IPS-18c (cell line): Measurements from ENCODE around the gene CZIB.
A peak's percentile ranks its signal among the peaks of the same experiment; 100 is the strongest.
"Not testable (repeated sequence)": the region's sequence is repeated elsewhere in the genome, so short reads cannot be mapped to it uniquely, and the experiment has no call there.

Experiments used
- H3K4me3 ChIP-seq: 2 replicates; pipeline ENCODE4 v1.7.0; 2013; ENCODE audit warnings: low read depth, mild to moderate bottlenecking, low read length, moderate library complexity; ENCODE audit not compliant: insufficient read depth
- H3K9me3 ChIP-seq: one replicate; pipeline ENCODE4 v1.6.1; 2013; ENCODE audit warnings: mild to moderate bottlenecking, low read length, moderate library complexity; ENCODE audit not compliant: control insufficient read depth, insufficient read depth

Gene CZIB

GRCh38 chr1:53246261-53247134 lies 26.1 kb upstream of the CZIB start:
- H3K4me3 ChIP-seq: no peak overlapping the region

GRCh38 chr1:53244141-53244540 lies 23.7 kb upstream of the CZIB start:
- Histone ChIP-seq H3K9me3 (no peaks in the 10 kb centered on the region), H3K4me3 (no peak overlapping the region)

More at GRCh38 chr1:53246261-53247134, 26.1 kb upstream of the CZIB start:
- no peaks in the 10 kb centered on the region for H3K9me3 ChIP-seq

- no peak overlapping the region for H3K4me3 ChIP-seq
- no peaks in the 10 kb centered on the region for H3K9me3 ChIP-seq
These were observed 21.9 kb upstream of the CZIB start for GRCh38 chr1:53242381-53242780.

- Histone ChIP-seq H3K9me3 (no peaks in the 10 kb centered on the region), H3K4me3 (no peak overlapping the region)
These were observed 21.4 kb upstream of the CZIB start for GRCh38 chr1:53241828-53242227.

GRCh38 chr1:53238197-53239155 lies 18.0 kb upstream of the CZIB start, which contains the start of gene MAGOH:
MAGOH (minus strand) TSS chr1:53238518; CDS start chr1:53238448, 70 bp downstream.
- no peaks in the 10 kb centered on the region for H3K9me3 ChIP-seq
- peak within 1 kb of the TSS; percentile 99 for H3K4me3 ChIP-seq

- H3K9me3 ChIP-seq: no peaks in the 10 kb centered on the region
These were observed 17.2 kb upstream of the CZIB start for GRCh38 chr1:53237638-53238037.

GRCh38 chr1:53220962-53221286 lies 490 bp upstream of the CZIB start:
- Histone ChIP-seq H3K9me3 (no peaks in the 10 kb centered on the region), H3K4me3 (peak overlapping the region; percentile 99)

More at GRCh38 chr1:53237638-53238037, 17.2 kb upstream of the CZIB start:
- H3K4me3 ChIP-seq: peak overlapping the region; percentile 99

GRCh38 chr1:53219711-53220110 lies 723 bp downstream of the CZIB start:
- no peaks in the 10 kb centered on the region for H3K9me3 ChIP-seq
- peak overlapping the region; percentile 99 for H3K4me3 ChIP-seq

- no peaks in the 10 kb centered on the region for H3K9me3 ChIP-seq
- no peak overlapping the region for H3K4me3 ChIP-seq
These were observed 2.2 kb downstream of the CZIB start for GRCh38 chr1:53218201-53218600.

GRCh38 chr1:53214376-53214940 lies 6.0 kb downstream of the CZIB start:
- H3K9me3 ChIP-seq: no peaks in the 10 kb centered on the region
- no peak overlapping the region for H3K4me3 ChIP-seq

- no peak overlapping the region for H3K4me3 ChIP-seq
- H3K9me3 ChIP-seq: peaks cover 10% of the 10 kb centered on the region
These were observed 9.5 kb downstream of the CZIB start for GRCh38 chr1:53210954-53211353.

- H3K4me3 ChIP-seq: no peak overlapping the region
- H3K9me3 ChIP-seq: peaks cover 15% of the 10 kb centered on the region
These were observed 10.1 kb downstream of the CZIB start for GRCh38 chr1:53210352-53210751.

GRCh38 chr1:53207726-53208125 lies 12.7 kb downstream of the CZIB start:
- Histone ChIP-seq H3K9me3 (peaks cover 15% of the 10 kb centered on the region), H3K4me3 (no peak overlapping the region)

- peaks cover 15% of the 10 kb centered on the region for H3K9me3 ChIP-seq
- H3K4me3 ChIP-seq: no peak overlapping the region
These were observed 13.6 kb downstream of the CZIB start for GRCh38 chr1:53206735-53207379.

- H3K9me3 ChIP-seq: peaks cover 15% of the 10 kb centered on the region
- H3K4me3 ChIP-seq: not testable (repeated sequence)
These were observed 14.2 kb downstream of the CZIB start for GRCh38 chr1:53206083-53206685.

- H3K9me3 ChIP-seq: peaks cover 15% of the 10 kb centered on the region
- H3K4me3 ChIP-seq: not testable (repeated sequence)
These were observed 14.9 kb downstream of the CZIB start for GRCh38 chr1:53205496-53205895.

GRCh38 chr1:53203466-53203865 lies 17.0 kb downstream of the CZIB start:
- peaks cover 15% of the 10 kb centered on the region for H3K9me3 ChIP-seq
- H3K4me3 ChIP-seq: no peak overlapping the region
